Peyer's patch (tissue), 4 donors: ENCODE measurements around the gene SSTR5.

ENCODE experiments used
- CTCF ChIP-seq, 6 experiments: fragments of 450-650 bp in 4 of 6; fragments of 200-600 bp in 2 of 6; sonication (generic) in 1 of 6; IDR thresholded peaks; one replicate each; pipeline ENCODE4 v1.5.1; 2017 to 2019; ENCODE audit warnings: antibody characterized with exemption in 6 of 6, mild to moderate bottlenecking in 3 of 6, moderate library complexity in 1 of 6
- POLR2A ChIP-seq, 2 donors: fragments of 450-650 bp; IDR thresholded peaks; one replicate each; pipeline ENCODE4 v1.5.1; 2017; ENCODE audit warnings: antibody characterized with exemption in 2 of 2, mild to moderate bottlenecking in 2 of 2, moderate library complexity in 2 of 2

GRCh38 chr16:1032607-1033006 is 39.9 kb upstream of the SSTR5 start:
- TF ChIP-seq CTCF (IDR thresholded peaks at IDR 0.05), result no peak
- no peak for TF ChIP-seq POLR2A (IDR thresholded peaks at IDR 0.05)
